Lower leg skin (tissue), 4 donors: ENCODE results near the gene GALNT18. TPM values are rescaled to one million over a fixed set of nuclear protein-coding genes. Genes with fewer than 3 reads are reported as not detected.

Source experiments
- DNase-seq, 2 donors: peaks; one replicate each; pipeline ENCODE4 v3.0.0-alpha.2; 2019; ENCODE audit warnings: low spot score in 2 of 2
- H3K4me3 ChIP-seq: fragments of 200-600 bp; sonication (generic); 2 replicates; pipeline ENCODE4 v1.5.1; 2017; ENCODE audit warnings: mild to moderate bottlenecking, low read depth; ENCODE audit not compliant: poor library complexity, severe bottlenecking
- POLR2A ChIP-seq, 2 donors: fragments of 450-650 bp; IDR thresholded peaks; one replicate each; pipeline ENCODE4 v1.6.1; 2016 to 2017; ENCODE audit warnings: antibody characterized with exemption in 2 of 2, mild to moderate bottlenecking in 1 of 2, moderate library complexity in 1 of 2
- WGBS, 2 donors: methylation state at CpG; one replicate each; pipeline ENCODE4 v1.1.5; 2018; 5-methylcytosine and 5-hydroxymethylcytosine counted together
- intact Hi-C: fragments of 100-400 bp; cut with DNase I; formaldehyde crosslinking; loops from one replicate; pipeline ENCODE4 v1.15.0; 2023; ENCODE audit warnings: low total_unique reads
- total RNA-seq, 4 donors: library from RNA; depleted of rRNA; stranded (reverse); fragments of >200 nt; gene quantifications; one replicate each; pipeline ENCODE4 v1.1.0, GENCODE V29; 2016
- TF ChIP-seq, protein P1 (sequence below), 3 donors: fragments of 450-650 bp; IDR thresholded peaks; one replicate each; pipeline ENCODE4 v1.5.1; 2016; ENCODE audit warnings: antibody characterized with exemption in 3 of 3, mild to moderate bottlenecking in 3 of 3, moderate library complexity in 2 of 3

The GALNT18 gene
- total RNA-seq, 4 donors from 2014 or later: 11.5 to 33.0 (median 17.7) TPM

- TF ChIP-seq, protein P1, sequence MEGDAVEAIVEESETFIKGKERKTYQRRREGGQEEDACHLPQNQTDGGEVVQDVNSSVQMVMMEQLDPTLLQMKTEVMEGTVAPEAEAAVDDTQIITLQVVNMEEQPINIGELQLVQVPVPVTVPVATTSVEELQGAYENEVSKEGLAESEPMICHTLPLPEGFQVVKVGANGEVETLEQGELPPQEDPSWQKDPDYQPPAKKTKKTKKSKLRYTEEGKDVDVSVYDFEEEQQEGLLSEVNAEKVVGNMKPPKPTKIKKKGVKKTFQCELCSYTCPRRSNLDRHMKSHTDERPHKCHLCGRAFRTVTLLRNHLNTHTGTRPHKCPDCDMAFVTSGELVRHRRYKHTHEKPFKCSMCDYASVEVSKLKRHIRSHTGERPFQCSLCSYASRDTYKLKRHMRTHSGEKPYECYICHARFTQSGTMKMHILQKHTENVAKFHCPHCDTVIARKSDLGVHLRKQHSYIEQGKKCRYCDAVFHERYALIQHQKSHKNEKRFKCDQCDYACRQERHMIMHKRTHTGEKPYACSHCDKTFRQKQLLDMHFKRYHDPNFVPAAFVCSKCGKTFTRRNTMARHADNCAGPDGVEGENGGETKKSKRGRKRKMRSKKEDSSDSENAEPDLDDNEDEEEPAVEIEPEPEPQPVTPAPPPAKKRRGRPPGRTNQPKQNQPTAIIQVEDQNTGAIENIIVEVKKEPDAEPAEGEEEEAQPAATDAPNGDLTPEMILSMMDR (IDR thresholded peaks at IDR 0.05): no peak
- TF ChIP-seq POLR2A (IDR thresholded peaks at IDR 0.05): no peak
- intact Hi-C loops: no loop called here
- 56 to 80% methylated on average over 1 of the region's 1 CpG for WGBS, 2 donors
- no peak for DNase-seq
- H3K4me3 ChIP-seq: no peak overlapping the region
Measured at GRCh38 chr11:11313426-11313825, 308.4 kb downstream of the GALNT18 start.

GRCh38 chr11:11312738-11313137, 309.1 kb downstream of the GALNT18 start:
- no peak for DNase-seq
- TF ChIP-seq, protein P1 (IDR thresholded peaks at IDR 0.05): no peak
- TF ChIP-seq POLR2A (IDR thresholded peaks at IDR 0.05): no peak
- no peak overlapping the region for H3K4me3 ChIP-seq
- WGBS, 2 donors: 95 to 96% methylated on average over 1 of the region's 1 CpG
- intact Hi-C loops: no loop called here

DNA sequence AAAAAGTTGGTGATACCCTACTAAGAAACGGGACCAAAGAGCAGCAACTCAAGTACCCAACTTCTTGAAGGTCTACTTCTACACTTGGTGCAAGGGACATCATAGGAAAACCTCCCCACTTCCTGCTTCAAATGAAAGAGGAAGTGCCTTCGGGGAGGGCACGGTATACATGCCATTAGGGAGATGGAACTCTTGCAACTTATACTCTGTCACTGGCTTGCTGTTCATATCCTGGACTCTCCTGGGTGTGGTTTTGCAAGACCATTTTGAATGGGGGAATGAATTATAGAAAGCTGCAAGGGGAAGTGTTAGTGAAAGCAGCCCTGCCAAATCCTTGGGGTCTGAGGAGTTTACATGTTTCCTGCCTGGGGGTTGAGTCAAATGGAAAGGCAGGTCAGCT, 310.6 kb downstream of the GALNT18 start:
- 52 to 73% methylated on average over 3 of the region's 3 CpGs for WGBS, 2 donors
- no peak for TF ChIP-seq POLR2A (IDR thresholded peaks at IDR 0.05)
- TF ChIP-seq, protein P1 (IDR thresholded peaks at IDR 0.05): no peak
- DNase-seq: no peak
- intact Hi-C loops: no loop called here
- H3K4me3 ChIP-seq: no peak overlapping the region

DNA sequence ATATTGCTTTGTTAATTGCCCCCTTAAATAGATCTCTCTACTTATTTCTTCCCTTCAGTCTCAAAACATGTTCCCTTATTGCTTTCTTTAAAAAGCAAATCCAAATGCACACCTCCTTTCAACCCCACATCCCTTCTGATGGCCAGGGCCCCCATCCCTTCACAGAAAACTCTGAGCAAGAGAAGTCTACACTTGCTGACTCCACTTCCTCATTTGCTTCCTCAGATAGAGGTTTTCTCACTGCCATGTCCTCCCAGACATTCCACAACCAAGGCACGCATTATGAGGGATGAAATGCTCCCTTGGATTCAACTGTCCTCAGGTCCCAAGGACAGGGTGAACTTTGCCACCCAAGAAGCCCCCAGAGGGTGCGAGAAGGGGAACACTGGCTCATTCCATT, 311.9 kb downstream of the GALNT18 start:
- TF ChIP-seq, protein P1 (IDR thresholded peaks at IDR 0.05): no peak
- TF ChIP-seq POLR2A (IDR thresholded peaks at IDR 0.05): no peak
- intact Hi-C loops: no loop called here
- 96% methylated on average over 2 of the region's 2 CpGs for WGBS, 2 donors
- H3K4me3 ChIP-seq: no peak overlapping the region
- DNase-seq: no peak

DNA sequence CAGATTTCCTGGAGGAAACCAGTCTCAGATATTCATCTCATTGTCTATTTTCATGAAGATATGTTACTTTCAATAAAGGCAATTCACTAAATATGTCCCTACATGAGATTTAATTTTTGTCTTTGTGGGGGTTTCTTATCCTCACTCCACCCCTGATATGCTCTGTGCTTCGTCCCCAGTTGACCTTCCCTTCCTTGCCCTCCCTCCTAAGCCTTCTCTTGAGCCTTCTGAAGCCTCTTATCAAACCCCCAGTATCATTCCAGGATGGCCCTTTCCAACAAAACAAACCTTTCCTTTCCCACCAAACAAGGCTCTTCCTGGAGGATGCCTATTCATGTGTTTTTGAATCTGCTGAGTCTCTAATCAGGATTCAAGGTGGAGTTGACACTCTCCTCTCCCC, 313.6 kb downstream of the GALNT18 start:
- TF ChIP-seq POLR2A (IDR thresholded peaks at IDR 0.05): no peak
- TF ChIP-seq, protein P1 (IDR thresholded peaks at IDR 0.05): no peak
- WGBS, 2 donors: 87 to 97% methylated on average over 1 of the region's 1 CpG
- H3K4me3 ChIP-seq: no peak overlapping the region
- intact Hi-C loops: no loop called here
- no peak for DNase-seq

- intact Hi-C loops: no loop called here
- DNase-seq: no peak
- no peak overlapping the region for H3K4me3 ChIP-seq
- 90 to 93% methylated on average over 2 of the region's 2 CpGs for WGBS, 2 donors
- no peak for TF ChIP-seq POLR2A (IDR thresholded peaks at IDR 0.05)
- TF ChIP-seq, protein P1 (IDR thresholded peaks at IDR 0.05): no peak
Measured at GRCh38 chr11:11306855-11307254, 314.9 kb downstream of the GALNT18 start.
